Measurements from ENCODE around the gene STKLD1.
A peak's percentile ranks its signal among the peaks of the same experiment; 100 is the strongest.

The STKLD1 gene

DNA sequence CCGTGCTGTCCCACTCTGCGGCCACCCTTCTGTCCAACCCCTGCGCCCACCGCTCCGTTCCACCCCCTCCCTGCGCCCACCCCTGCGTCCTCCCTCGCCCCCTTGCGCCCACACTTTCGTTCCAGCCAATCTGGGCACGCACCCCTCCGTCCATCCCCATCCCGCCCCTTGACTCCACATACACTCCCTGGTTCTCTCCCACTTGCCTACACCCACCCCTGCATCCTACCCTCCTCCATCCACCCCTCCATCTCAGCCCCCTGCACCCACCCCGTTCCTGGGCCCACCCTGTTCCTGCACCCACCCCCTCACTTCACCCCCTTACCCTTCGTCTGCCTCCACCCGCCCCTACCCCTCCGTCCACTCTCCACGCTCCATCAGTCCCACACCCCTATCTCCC is 53.0 kb downstream of the STKLD1 start:
- TF ChIP-seq RAD21 (IDR thresholded peaks at IDR 0.05; ENCODE audit: low read depth) (no peak), TAF1 (IDR thresholded peaks at IDR 0.05; ENCODE audit: low read depth) (no peak)
- TF ChIP-seq, protein P1, sequence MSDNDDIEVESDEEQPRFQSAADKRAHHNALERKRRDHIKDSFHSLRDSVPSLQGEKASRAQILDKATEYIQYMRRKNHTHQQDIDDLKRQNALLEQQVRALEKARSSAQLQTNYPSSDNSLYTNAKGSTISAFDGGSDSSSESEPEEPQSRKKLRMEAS (IDR thresholded peaks at IDR 0.05), result no peak

GRCh38 chr9:133429641-133430161 is 53.5 kb downstream of the STKLD1 start:
- TF ChIP-seq, protein P1 (IDR thresholded peaks at IDR 0.05), result no peak
- TF ChIP-seq, protein P2, sequence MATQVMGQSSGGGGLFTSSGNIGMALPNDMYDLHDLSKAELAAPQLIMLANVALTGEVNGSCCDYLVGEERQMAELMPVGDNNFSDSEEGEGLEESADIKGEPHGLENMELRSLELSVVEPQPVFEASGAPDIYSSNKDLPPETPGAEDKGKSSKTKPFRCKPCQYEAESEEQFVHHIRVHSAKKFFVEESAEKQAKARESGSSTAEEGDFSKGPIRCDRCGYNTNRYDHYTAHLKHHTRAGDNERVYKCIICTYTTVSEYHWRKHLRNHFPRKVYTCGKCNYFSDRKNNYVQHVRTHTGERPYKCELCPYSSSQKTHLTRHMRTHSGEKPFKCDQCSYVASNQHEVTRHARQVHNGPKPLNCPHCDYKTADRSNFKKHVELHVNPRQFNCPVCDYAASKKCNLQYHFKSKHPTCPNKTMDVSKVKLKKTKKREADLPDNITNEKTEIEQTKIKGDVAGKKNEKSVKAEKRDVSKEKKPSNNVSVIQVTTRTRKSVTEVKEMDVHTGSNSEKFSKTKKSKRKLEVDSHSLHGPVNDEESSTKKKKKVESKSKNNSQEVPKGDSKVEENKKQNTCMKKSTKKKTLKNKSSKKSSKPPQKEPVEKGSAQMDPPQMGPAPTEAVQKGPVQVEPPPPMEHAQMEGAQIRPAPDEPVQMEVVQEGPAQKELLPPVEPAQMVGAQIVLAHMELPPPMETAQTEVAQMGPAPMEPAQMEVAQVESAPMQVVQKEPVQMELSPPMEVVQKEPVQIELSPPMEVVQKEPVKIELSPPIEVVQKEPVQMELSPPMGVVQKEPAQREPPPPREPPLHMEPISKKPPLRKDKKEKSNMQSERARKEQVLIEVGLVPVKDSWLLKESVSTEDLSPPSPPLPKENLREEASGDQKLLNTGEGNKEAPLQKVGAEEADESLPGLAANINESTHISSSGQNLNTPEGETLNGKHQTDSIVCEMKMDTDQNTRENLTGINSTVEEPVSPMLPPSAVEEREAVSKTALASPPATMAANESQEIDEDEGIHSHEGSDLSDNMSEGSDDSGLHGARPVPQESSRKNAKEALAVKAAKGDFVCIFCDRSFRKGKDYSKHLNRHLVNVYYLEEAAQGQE (IDR thresholded peaks at IDR 0.05; ENCODE audit: low read depth), result no peak
- TF ChIP-seq FOXM1 (IDR thresholded peaks at IDR 0.05; ENCODE audit: borderline replicate concordance, low read depth), result no peak
- TF ChIP-seq TCF12 (IDR thresholded peaks at IDR 0.05; ENCODE audit: low read depth), result no peak
- TF ChIP-seq YY1 (IDR thresholded peaks at IDR 0.05; ENCODE audit: low read depth), result no peak
- TF ChIP-seq ZBTB7A (IDR thresholded peaks at IDR 0.05; ENCODE audit: low read depth), result no peak
- TF ChIP-seq CREB1 (IDR thresholded peaks at IDR 0.05; ENCODE audit: low read depth), result no peak
- no peak for TF ChIP-seq RAD21 (IDR thresholded peaks at IDR 0.05; ENCODE audit: low read depth)
- TF ChIP-seq CEBPB (IDR thresholded peaks at IDR 0.05), result no peak
- TF ChIP-seq NFIC (IDR thresholded peaks at IDR 0.05), result no peak
- no peak for TF ChIP-seq EP300 (IDR thresholded peaks at IDR 0.05; ENCODE audit: borderline replicate concordance)
- TF ChIP-seq TAF1 (IDR thresholded peaks at IDR 0.05; ENCODE audit: low read depth), result no peak
- no peak for TF ChIP-seq TEAD4 (IDR thresholded peaks at IDR 0.05)
- TF ChIP-seq USF1 (IDR thresholded peaks at IDR 0.05), result no peak
- TF ChIP-seq EGR1 (IDR thresholded peaks at IDR 0.05), result no peak

DNA sequence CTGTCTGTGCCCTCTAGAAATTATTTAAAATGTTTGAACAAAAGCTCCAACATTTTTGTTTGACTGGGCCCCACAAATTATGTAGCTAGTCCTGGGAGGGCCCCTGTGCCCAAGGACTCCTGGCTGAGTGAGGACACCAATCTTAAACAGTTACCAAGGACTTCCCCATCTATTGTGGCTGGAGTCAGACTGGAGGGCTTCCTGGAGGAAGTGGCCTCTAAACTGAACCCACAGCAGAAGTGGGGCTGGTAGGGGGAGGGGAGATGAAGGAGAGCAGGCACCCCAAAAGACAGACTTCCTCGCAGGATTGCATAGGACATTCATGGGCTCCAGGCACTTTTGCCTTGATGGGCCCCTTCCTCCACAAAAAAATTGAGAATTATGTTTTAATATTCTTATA is 54.1 kb downstream of the STKLD1 start:
- TF ChIP-seq TAF1 (IDR thresholded peaks at IDR 0.05; ENCODE audit: low read depth) (no peak), FOXM1 (IDR thresholded peaks at IDR 0.05; ENCODE audit: borderline replicate concordance, low read depth) (no peak), NFIC (IDR thresholded peaks at IDR 0.05) (no peak), CEBPB (IDR thresholded peaks at IDR 0.05) (no peak), USF1 (IDR thresholded peaks at IDR 0.05) (no peak), YY1 (IDR thresholded peaks at IDR 0.05; ENCODE audit: low read depth) (no peak), TEAD4 (IDR thresholded peaks at IDR 0.05) (no peak), TCF12 (IDR thresholded peaks at IDR 0.05; ENCODE audit: low read depth) (no peak), EGR1 (IDR thresholded peaks at IDR 0.05) (no peak), RAD21 (IDR thresholded peaks at IDR 0.05; ENCODE audit: low read depth) (no peak), EP300 (IDR thresholded peaks at IDR 0.05; ENCODE audit: borderline replicate concordance) (no peak), CREB1 (IDR thresholded peaks at IDR 0.05; ENCODE audit: low read depth) (no peak), ZBTB7A (IDR thresholded peaks at IDR 0.05; ENCODE audit: low read depth) (no peak)
- TF ChIP-seq, protein P1 (IDR thresholded peaks at IDR 0.05), result no peak
- TF ChIP-seq, protein P2 (IDR thresholded peaks at IDR 0.05; ENCODE audit: low read depth), result no peak

DNA sequence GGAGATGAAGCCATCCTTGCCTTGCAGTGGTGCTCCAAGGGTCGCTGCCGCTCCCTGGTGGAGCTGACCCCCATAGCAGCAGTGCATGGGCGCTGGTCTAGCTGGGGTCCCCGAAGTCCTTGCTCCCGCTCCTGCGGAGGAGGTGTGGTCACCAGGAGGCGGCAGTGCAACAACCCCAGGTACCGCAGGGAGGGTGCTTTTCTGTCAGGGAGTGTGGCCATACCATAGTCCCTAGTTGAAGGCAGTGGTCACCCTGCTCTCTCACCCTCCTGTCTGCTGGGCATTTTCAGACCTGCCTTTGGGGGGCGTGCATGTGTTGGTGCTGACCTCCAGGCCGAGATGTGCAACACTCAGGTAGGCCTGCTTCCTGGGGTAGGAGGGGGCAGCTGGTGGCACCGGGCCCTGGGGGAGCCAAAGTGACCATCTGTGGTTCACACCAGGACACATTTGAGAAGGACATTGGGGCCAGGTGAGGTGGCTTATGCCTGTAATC is 57.2 kb downstream of the STKLD1 start:
- TF ChIP-seq TEAD4 (IDR thresholded peaks at IDR 0.05) (no peak), RAD21 (IDR thresholded peaks at IDR 0.05; ENCODE audit: low read depth) (peak; percentile 17; the same call in 1 of the 2 replicates), EP300 (IDR thresholded peaks at IDR 0.05; ENCODE audit: borderline replicate concordance) (no peak)
- TF ChIP-seq, protein P2 (IDR thresholded peaks at IDR 0.05; ENCODE audit: low read depth), result no peak

Measured in Ishikawa (cell line).